Fibroblast of skin of scalp (primary cell): ENCODE results near the gene EIF4E2.
"Not testable (repeated sequence)": the region's sequence is repeated elsewhere in the genome, so short reads cannot be mapped to it uniquely, and the experiment has no call there.

Source experiments
- DNase-seq: peaks from one replicate; pipeline ENCODE4 v3.0.0-alpha.2; 2013

EIF4E2 gene

GRCh38 chr2:232522623-232523401, 27.7 kb upstream of the EIF4E2 start:
- DNase-seq: no peak

GRCh38 chr2:232523402-232523681, 27.1 kb upstream of the EIF4E2 start:
- no peak for DNase-seq

DNA sequence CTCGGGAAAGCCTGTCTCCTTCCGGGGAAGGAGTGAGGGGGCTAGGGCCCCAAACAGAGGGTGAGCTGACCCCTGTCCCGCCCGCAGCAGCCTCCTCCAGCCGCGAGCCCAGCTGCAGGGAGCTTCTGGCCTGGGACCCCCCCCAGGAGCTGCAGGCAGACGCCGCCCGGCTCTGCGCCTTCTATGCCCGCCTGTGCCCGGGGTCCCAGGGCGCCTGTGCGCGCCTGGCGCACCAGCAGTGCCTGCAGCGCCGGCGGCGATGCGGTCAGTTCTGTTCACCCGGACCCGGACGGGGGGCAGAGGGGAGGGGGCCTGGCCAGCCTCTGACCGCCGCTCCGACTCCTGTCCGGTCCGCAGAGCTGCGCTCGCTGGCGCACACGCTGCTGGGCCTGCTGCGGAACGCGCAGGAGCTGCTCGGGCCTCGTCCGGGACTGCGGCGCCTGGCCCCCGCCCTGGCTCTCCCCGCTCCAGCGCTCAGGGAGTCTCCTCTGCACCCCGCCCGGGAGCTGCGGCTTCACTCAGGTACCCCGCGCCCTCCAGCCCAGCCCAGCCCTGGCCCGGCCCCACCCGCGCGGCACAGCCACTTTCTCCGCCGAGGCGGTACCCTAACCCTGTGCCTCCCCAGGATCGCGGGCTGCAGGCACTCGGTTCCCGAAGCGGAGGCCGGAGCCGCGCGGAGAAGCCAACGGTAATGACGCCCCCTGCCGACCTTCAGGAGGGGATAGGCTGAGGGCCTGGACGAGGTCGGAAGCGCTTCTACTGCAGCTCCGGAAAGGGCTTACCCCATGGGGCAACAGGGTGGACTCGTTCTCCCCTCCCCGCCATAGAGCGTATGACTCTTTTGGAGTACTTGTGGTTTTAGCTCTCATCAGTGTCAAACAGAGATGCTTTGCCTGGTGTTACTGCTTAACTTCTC, 26.5 kb upstream of the EIF4E2 start:
- peak; percentile 31 for DNase-seq

- DNase-seq: no peak
These were observed 25.7 kb upstream of the EIF4E2 start for GRCh38 chr2:232524771-232525170.

DNA sequence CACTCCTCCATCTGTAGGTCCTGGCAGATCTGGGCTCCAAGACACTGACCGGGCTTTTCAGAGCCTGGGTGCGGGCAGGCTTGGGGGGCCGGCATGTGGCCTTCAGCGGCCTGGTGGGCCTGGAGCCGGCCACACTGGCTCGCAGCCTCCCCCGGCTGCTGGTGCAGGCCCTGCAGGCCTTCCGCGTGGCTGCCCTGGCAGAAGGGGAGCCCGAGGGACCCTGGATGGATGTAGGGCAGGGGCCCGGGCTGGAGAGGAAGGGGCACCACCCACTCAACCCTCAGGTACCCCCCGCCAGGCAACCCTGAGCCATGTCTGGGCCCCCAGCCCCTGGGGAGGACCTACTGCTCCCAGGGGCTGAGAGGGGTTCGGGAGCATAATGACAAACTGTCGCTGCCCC, 25.3 kb upstream of the EIF4E2 start:
- DNase-seq: no peak

DNA sequence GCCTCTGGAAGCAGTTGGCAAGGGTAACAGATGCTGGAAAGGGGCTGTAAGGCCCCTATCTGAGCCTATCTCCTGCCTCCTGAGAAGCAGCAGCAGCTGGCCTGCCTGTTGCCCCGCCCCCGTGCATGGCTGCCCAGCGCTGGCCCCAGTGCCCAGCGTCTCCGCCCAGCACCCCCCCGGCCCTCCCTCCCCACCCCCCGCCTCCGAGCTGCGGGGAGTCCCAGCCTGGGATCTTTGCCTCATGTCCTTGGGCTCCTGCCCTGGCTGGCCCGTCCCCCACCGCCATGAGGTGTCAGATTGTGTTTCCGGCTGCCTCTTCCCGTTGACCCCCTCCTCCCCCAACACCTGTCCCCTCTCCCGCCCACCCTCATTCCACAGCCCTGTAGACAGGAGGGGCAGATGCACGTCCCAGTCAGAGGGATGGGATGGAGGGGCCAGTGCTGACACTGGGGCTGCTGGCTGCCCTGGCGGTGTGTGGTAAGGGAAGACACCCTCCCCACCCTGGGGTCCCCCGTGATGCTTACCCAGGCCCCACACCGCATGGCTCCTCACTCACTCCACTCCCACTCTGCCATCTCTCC, 24.6 kb upstream of the EIF4E2 start, which contains the start of gene CHRND:
TSS of gene CHRND (plus strand) at position 370 of the 581 bp plus-strand sequence. CDS start at position 426, 56 bp downstream.
- DNase-seq: no peak

- DNase-seq: no peak
These were observed 24.0 kb upstream of the EIF4E2 start for GRCh38 chr2:232526372-232526941.

DNA sequence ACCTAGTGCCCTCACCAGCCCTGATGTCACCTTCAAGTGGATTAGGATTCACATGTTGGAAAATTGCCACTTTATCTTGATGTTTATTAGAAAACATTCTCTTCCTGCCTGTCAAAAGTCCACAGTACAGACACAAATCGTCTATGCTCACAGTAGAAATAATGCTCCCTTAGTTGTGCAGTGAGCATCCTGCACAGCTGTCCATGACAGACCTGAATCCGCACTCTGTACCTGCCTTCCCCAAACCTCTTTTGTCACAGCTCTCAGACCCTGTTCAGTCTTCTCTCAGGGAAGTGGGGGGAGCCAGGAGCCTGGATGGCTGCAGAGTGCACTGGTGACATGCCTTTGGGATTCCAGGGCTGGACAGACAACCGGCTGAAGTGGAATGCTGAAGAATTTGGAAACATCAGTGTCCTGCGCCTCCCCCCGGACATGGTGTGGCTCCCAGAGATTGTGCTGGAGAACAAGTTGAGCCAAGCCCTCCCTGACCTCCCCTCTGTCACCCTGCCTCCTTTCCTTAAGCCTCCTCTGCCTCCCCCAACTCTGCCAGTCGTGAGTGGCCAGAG, 22.5 kb upstream of the EIF4E2 start:
- DNase-seq: no peak

- DNase-seq: no peak
These were observed 21.6 kb upstream of the EIF4E2 start for GRCh38 chr2:232528746-232529460.

- no peak for DNase-seq
These were observed 20.5 kb upstream of the EIF4E2 start for GRCh38 chr2:232529806-232530547.

- DNase-seq: no peak
These were observed 19.7 kb upstream of the EIF4E2 start for GRCh38 chr2:232530626-232531260.

DNA sequence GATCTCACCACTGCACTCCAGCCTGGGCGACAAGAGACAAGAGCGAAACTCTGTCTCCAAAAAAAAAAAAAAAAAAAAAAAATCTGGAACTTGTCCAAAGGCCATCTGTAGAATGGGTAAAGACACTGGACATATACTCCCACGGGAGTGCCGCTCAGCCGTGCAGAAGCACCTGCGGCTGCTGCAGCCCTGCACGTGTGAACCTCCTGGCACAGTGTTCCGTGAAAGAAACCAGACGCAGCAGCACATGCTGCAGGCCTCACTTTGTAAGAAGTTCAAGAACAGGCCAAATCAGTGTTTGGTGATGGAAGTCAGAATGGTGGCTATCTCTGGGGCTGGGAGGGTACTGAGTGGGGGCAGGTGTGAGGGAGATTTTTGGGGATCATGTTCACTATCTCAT, 18.1 kb upstream of the EIF4E2 start:
- no peak for DNase-seq

- not testable (repeated sequence) for DNase-seq
These were observed 17.7 kb upstream of the EIF4E2 start for GRCh38 chr2:232532821-232533220.

- DNase-seq: no peak
These were observed 16.4 kb upstream of the EIF4E2 start for GRCh38 chr2:232533944-232534710.

- no peak for DNase-seq
These were observed 15.4 kb upstream of the EIF4E2 start for GRCh38 chr2:232534940-232535651.

DNA sequence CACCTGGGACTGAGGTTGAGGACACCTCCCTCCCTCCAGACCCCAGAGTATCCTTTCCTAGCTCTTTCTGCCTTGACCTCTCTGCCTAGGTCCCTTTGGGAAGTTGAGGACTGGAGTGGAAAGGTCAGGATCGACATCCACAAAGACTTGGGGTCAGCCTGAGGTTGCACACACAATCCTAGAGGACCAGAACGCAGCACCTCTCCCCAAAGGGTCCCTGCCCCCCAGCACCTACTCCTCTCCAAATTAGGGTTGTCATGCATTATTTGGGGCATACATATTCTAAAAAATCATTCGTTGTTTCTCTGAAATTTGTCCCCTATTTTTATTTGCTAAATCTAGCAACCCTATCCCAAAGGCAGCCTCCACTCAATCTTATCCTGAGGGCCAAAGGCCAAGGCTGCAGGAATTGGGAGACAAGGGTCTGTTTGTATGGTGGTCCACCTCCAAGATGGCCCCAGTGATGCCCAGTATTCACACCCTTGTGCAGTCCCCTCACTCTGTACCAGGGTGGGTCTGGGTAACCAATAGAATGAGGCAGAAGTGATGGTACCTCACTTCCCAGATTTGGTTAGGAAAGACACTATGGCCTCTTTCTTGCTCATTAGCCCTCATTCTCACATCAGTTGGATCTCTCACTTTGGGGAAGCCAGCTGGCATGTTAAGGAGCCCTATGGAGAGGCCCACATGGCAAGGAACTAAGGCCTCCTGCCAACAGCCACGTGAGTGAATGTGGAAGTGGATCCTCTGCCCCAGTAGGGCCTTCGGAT, 14.5 kb upstream of the EIF4E2 start:
- no peak for DNase-seq

GRCh38 chr2:232537079-232537478, 13.4 kb upstream of the EIF4E2 start:
- no peak for DNase-seq

DNA sequence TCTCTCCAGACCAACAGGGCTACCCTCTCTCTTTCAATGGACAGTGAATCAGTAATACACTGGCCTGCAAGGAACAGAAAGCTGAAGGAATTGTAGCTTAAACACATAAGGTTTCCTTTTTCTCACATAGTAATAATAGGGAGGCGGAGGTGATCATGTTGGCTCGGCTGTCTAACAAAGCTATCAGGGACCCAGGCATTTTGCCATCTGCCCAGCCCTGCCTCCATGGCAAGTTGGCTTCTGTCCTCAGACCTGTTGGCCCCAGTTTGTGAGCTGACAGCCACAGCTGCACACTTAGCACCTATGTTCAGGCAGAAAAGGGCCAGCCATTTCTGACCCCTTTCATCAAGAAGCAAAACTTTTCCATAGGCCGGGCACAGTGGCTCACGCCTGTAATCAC, 13.0 kb upstream of the EIF4E2 start:
- no peak for DNase-seq

DNA sequence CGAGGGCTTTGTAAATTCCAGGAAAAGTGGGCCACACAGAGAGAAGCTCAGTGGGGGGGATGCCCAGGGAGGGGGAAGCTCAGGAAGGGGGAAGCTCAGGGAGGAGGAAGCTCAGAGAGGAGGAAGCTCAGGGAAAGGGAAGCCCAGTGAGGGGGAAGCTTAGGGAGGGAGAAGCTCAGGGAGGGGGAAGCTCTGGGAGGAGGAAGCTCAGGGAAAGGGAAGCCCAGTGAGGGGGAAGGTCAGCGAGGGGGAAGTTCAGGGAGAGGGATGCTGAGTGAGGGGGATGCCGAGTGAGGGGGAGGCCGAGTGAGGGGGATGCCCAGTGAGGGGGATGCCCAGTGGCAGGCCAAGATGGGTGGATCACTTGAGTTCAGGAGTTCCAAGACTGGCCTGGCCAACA, 11.8 kb upstream of the EIF4E2 start:
- DNase-seq: no peak
